KMS-11 (cell line): ENCODE results near the gene SHISA5.

Experiments
- H2AFZ ChIP-seq: fragments of 200-600 bp; sonication (generic); 2 replicates; pipeline ENCODE4 v1.6.1; 2016; ENCODE audit warnings: antibody characterized with exemption, mixed run types, low read depth
- H3K27ac ChIP-seq: fragments of 200-600 bp; sonication (generic); 2 replicates; pipeline ENCODE4 v1.6.1; 2016; ENCODE audit warnings: mild to moderate bottlenecking, mixed run types
- H3K27me3 ChIP-seq: fragments of 200-600 bp; sonication (generic); 2 replicates; pipeline ENCODE4 v1.6.1; 2017; ENCODE audit warnings: mild to moderate bottlenecking, low read depth, mixed run types, moderate library complexity; ENCODE audit not compliant: insufficient read depth
- H3K36me3 ChIP-seq: fragments of 200-600 bp; sonication (generic); 2 replicates; pipeline ENCODE4 v1.6.1; 2017; ENCODE audit warnings: mild to moderate bottlenecking, mixed run types; ENCODE audit not compliant: insufficient read depth
- H3K4me1 ChIP-seq: fragments of 200-600 bp; sonication (generic); 2 replicates; pipeline ENCODE4 v1.6.1; 2016; ENCODE audit warnings: mild to moderate bottlenecking, low read depth, mixed run types; ENCODE audit not compliant: poor library complexity, severe bottlenecking
- H3K4me2 ChIP-seq: fragments of 200-600 bp; sonication (generic); 2 replicates; pipeline ENCODE4 v1.7.0; 2016; ENCODE audit warnings: mild to moderate bottlenecking, mixed run types
- H3K4me3 ChIP-seq: fragments of 200-600 bp; sonication (generic); IDR thresholded peaks from 2 replicates; pipeline ENCODE4 v1.6.1; 2017; ENCODE audit warnings: low read depth, low read length, mixed read lengths; ENCODE audit not compliant: insufficient read depth
- H3K79me2 ChIP-seq: fragments of 200-600 bp; sonication (generic); 2 replicates; pipeline ENCODE4 v1.6.1; 2016; ENCODE audit warnings: low read depth, mixed run types; ENCODE audit not compliant: insufficient read depth
- H3K9ac ChIP-seq: fragments of 200-600 bp; sonication (generic); 2 replicates; pipeline ENCODE4 v1.6.1; 2016; ENCODE audit warnings: mild to moderate bottlenecking, mixed run types
- H4K20me1 ChIP-seq: fragments of 200-600 bp; sonication (generic); 2 replicates; pipeline ENCODE4 v1.6.1; 2016; ENCODE audit warnings: mild to moderate bottlenecking, mixed run types; ENCODE audit not compliant: insufficient read depth
- TF ChIP-seq, protein P1 (sequence below): fragments of 200-600 bp; sonication (generic); conservative IDR thresholded peaks from 2 replicates; pipeline ENCODE4 v1.6.1; 2017; ENCODE audit warnings: low read depth, mild to moderate bottlenecking, antibody characterized with exemption, low read length, moderate library complexity, mixed read lengths

Gene SHISA5

GRCh38 chr3:48419597-48419996 is 84.4 kb downstream of the SHISA5 start:
- Histone ChIP-seq H3K4me2 (no peak overlapping the region), H3K4me1 (no peaks in the 10 kb centered on the region), H3K36me3 (no peaks in the 10 kb centered on the region), H3K27me3 (no peaks in the 10 kb centered on the region), H3K4me3 (no peak overlapping the region), H2AFZ (no peak overlapping the region), H3K79me2 (no peaks in the 10 kb centered on the region), H3K9ac (no peak overlapping the region), H3K27ac (no peak overlapping the region), H4K20me1 (no peaks in the 10 kb centered on the region)
- TF ChIP-seq, protein P1, sequence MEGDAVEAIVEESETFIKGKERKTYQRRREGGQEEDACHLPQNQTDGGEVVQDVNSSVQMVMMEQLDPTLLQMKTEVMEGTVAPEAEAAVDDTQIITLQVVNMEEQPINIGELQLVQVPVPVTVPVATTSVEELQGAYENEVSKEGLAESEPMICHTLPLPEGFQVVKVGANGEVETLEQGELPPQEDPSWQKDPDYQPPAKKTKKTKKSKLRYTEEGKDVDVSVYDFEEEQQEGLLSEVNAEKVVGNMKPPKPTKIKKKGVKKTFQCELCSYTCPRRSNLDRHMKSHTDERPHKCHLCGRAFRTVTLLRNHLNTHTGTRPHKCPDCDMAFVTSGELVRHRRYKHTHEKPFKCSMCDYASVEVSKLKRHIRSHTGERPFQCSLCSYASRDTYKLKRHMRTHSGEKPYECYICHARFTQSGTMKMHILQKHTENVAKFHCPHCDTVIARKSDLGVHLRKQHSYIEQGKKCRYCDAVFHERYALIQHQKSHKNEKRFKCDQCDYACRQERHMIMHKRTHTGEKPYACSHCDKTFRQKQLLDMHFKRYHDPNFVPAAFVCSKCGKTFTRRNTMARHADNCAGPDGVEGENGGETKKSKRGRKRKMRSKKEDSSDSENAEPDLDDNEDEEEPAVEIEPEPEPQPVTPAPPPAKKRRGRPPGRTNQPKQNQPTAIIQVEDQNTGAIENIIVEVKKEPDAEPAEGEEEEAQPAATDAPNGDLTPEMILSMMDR, result no peak

GRCh38 chr3:48419149-48419548 is 84.8 kb downstream of the SHISA5 start:
- no peak overlapping the region for H3K4me3 ChIP-seq
- TF ChIP-seq, protein P1, result no peak
- H3K27me3 ChIP-seq, result no peaks in the 10 kb centered on the region
- H3K9ac ChIP-seq, result no peak overlapping the region
- H2AFZ ChIP-seq, result no peak overlapping the region
- no peaks in the 10 kb centered on the region for H3K4me1 ChIP-seq
- no peak overlapping the region for H3K27ac ChIP-seq
- no peaks in the 10 kb centered on the region for H4K20me1 ChIP-seq
- no peak overlapping the region for H3K4me2 ChIP-seq
- no peaks in the 10 kb centered on the region for H3K79me2 ChIP-seq
- H3K36me3 ChIP-seq, result no peaks in the 10 kb centered on the region

GRCh38 chr3:48418651-48419050 is 85.3 kb downstream of the SHISA5 start:
- TF ChIP-seq, protein P1, result no peak
- Histone ChIP-seq H3K27ac (no peak overlapping the region), H2AFZ (no peak overlapping the region), H3K4me3 (no peak overlapping the region), H3K9ac (no peak overlapping the region), H3K79me2 (no peaks in the 10 kb centered on the region), H3K4me1 (no peaks in the 10 kb centered on the region), H3K4me2 (no peak overlapping the region), H4K20me1 (no peaks in the 10 kb centered on the region), H3K36me3 (no peaks in the 10 kb centered on the region), H3K27me3 (no peaks in the 10 kb centered on the region)

- H3K79me2 ChIP-seq, result no peaks in the 10 kb centered on the region
- no peaks in the 10 kb centered on the region for H3K27me3 ChIP-seq
- H3K4me3 ChIP-seq, result no peak overlapping the region
- H3K36me3 ChIP-seq, result no peaks in the 10 kb centered on the region
- TF ChIP-seq, protein P1, result no peak
- H4K20me1 ChIP-seq, result no peaks in the 10 kb centered on the region
- H3K4me1 ChIP-seq, result no peaks in the 10 kb centered on the region
- H3K9ac ChIP-seq, result no peak overlapping the region
- no peak overlapping the region for H3K4me2 ChIP-seq
- H3K27ac ChIP-seq, result no peak overlapping the region
- H2AFZ ChIP-seq, result no peak overlapping the region
Observed at GRCh38 chr3:48418140-48418539, 85.8 kb downstream of the SHISA5 start.
